IMR-90 (cell line): ENCODE results near the gene C1orf105. TPM values are rescaled to one million over a fixed set of nuclear protein-coding genes. Genes with fewer than 3 reads are reported as not detected.

Source experiments
- ATAC-seq: fragments of 200-7000 bp; cut with Tn5 transposase; 2 replicates; pipeline ENCODE4 v1.9.1; 2020; ENCODE audit warnings: low read depth, mild to moderate bottlenecking, moderate library complexity
- BruUV-seq: library from RNA; stranded (reverse); fragments of 400-500 nt; replicated peaks from 2 replicates; lab custom pipeline; 2021; lab: Mats Ljungman, UMichigan
- CTCF ChIA-PET: fragments of 300-600 bp; formaldehyde crosslinking; extraction: SDS; loops from one replicate; lab custom pipeline; 2021; ENCODE audit warnings: antibody characterized with exemption; lab: Yijun Ruan, JAX
- POLR2A ChIA-PET: fragments of 300-600 bp; sonication (Branson Sonifier 250); formaldehyde crosslinking; loops from one replicate; lab custom pipeline; 2022; ENCODE audit warnings: antibody characterized with exemption; ENCODE audit not compliant: unreplicated experiment; lab: Charles Lee
- DNase-seq: peaks from one replicate; pipeline ENCODE4 v3.0.0; 2013
- H2AFZ ChIP-seq: replicated peaks from 2 replicates; pipeline ENCODE3; 2013; ENCODE audit warnings: low read length, mild to moderate bottlenecking; ENCODE audit not compliant: poor library complexity
- H2AK5ac ChIP-seq: 2 replicates; pipeline ENCODE4 v1.6.1; 2013; ENCODE audit warnings: low read depth, low read length, inconsistent platforms
- H2AK9ac ChIP-seq: replicated peaks from 2 replicates; pipeline ENCODE3; 2013; ENCODE audit warnings: mild to moderate bottlenecking, low read depth, low read length, moderate library complexity; ENCODE audit not compliant: poor library complexity
- H2BK120ac ChIP-seq: 2 replicates; pipeline ENCODE4 v1.6.1; 2013; ENCODE audit warnings: low read depth, low read length, inconsistent platforms
- H2BK15ac ChIP-seq: 3 replicates; pipeline ENCODE4 v1.6.1; 2013; ENCODE audit warnings: low read depth, low read length, inconsistent platforms
- H2BK20ac ChIP-seq: 2 replicates; pipeline ENCODE4 v1.6.1; 2013; ENCODE audit warnings: low read depth, mild to moderate bottlenecking, inconsistent platforms, low read length, moderate library complexity
- H2BK5ac ChIP-seq: 2 replicates; pipeline ENCODE4 v1.6.1; 2013; ENCODE audit warnings: mild to moderate bottlenecking, low read depth, low read length, inconsistent platforms; ENCODE audit not compliant: poor library complexity, severe bottlenecking
- H3K14ac ChIP-seq: replicated peaks from 2 replicates; pipeline ENCODE4 v1.6.1; 2013; ENCODE audit warnings: low read depth, low read length, inconsistent platforms
- H3K18ac ChIP-seq: 2 replicates; pipeline ENCODE4 v1.6.1; 2013; ENCODE audit warnings: low read depth, low read length, control low read depth
- H3K23ac ChIP-seq: 2 replicates; pipeline ENCODE4 v1.6.1; 2013; ENCODE audit warnings: low read depth, low read length, inconsistent platforms
- H3K27ac ChIP-seq: 2 replicates; pipeline ENCODE4 v1.5.1; 2013; ENCODE audit warnings: mild to moderate bottlenecking, control low read depth, low read length; ENCODE audit not compliant: insufficient read depth
- H3K27me3 ChIP-seq: 2 replicates; pipeline ENCODE4 v1.6.1; 2013; ENCODE audit warnings: low read length; ENCODE audit not compliant: control insufficient read depth, insufficient read depth
- H3K36me3 ChIP-seq: 2 replicates; pipeline ENCODE4 v1.6.1; 2013; ENCODE audit warnings: low read length, mixed read lengths; ENCODE audit not compliant: control insufficient read depth, insufficient read depth
- H3K4ac ChIP-seq: 2 replicates; pipeline ENCODE4 v1.6.1; 2013; ENCODE audit warnings: low read depth, low read length, inconsistent platforms
- H3K4me1 ChIP-seq: 2 replicates; pipeline ENCODE4 v1.6.1; 2013; ENCODE audit warnings: low read length, mixed read lengths; ENCODE audit not compliant: control insufficient read depth, insufficient read depth
- H3K4me2 ChIP-seq: 2 replicates; pipeline ENCODE4 v1.6.1; 2013; ENCODE audit warnings: low read depth, mild to moderate bottlenecking, control low read depth, low read length, moderate library complexity
- H3K4me3 ChIP-seq: 2 replicates; pipeline ENCODE4 v1.5.1; 2013; ENCODE audit warnings: low read depth, mild to moderate bottlenecking, control low read depth, low read length, moderate library complexity; ENCODE audit not compliant: insufficient read depth
- H3K56ac ChIP-seq: 2 replicates; pipeline ENCODE4 v1.6.1; 2013; ENCODE audit warnings: low read length, inconsistent platforms; ENCODE audit not compliant: insufficient read depth; ENCODE audit errors: extremely low read depth
- H3K79me1 ChIP-seq, 2 experiments: 2 replicates each; pipeline ENCODE4 v1.6.1; 2013; ENCODE audit warnings: low read length in 2 of 2, inconsistent platforms in 1 of 2, low read depth in 1 of 2
- H3K9ac ChIP-seq: 2 replicates; pipeline ENCODE4 v1.6.1; 2013; ENCODE audit warnings: low read depth, low read length, control low read depth
- H3K9me1 ChIP-seq: 2 replicates; pipeline ENCODE4 v1.6.1; 2013; ENCODE audit warnings: low read length, inconsistent platforms; ENCODE audit not compliant: insufficient read depth
- H3K9me3 ChIP-seq: 2 replicates; pipeline ENCODE4 v1.6.1; 2013; ENCODE audit warnings: low read length; ENCODE audit not compliant: control insufficient read depth, insufficient read depth
- H4K20me1 ChIP-seq: 2 replicates; pipeline ENCODE4 v1.6.1; 2013; ENCODE audit warnings: low read length, inconsistent platforms; ENCODE audit not compliant: insufficient read depth
- H4K5ac ChIP-seq: 2 replicates; pipeline ENCODE4 v1.6.1; 2013; ENCODE audit warnings: mild to moderate bottlenecking, low read depth, low read length, control low read depth
- H4K8ac ChIP-seq, 2 experiments: 2 replicates each; pipeline ENCODE4 v1.6.1; 2013; ENCODE audit warnings: low read depth in 2 of 2, low read length in 2 of 2, control low read depth in 1 of 2, inconsistent platforms in 1 of 2
- H4K91ac ChIP-seq: 2 replicates; pipeline ENCODE4 v1.6.1; 2013; ENCODE audit warnings: low read depth, low read length, inconsistent platforms; ENCODE audit not compliant: insufficient read depth
- BHLHE40 ChIP-seq: fragments of 150-350 bp; IDR thresholded peaks from 2 replicates; pipeline ENCODE4 v1.6.1; 2016; ENCODE audit warnings: mild to moderate bottlenecking, low read depth, low read length
- CEBPB ChIP-seq: IDR thresholded peaks from 2 replicates; pipeline ENCODE4 v1.6.1; 2012; ENCODE audit warnings: low read depth, low read length, improper control_type of control experiment
- CHD1 ChIP-seq: IDR thresholded peaks from 2 replicates; pipeline ENCODE4 v1.6.1; 2012; ENCODE audit warnings: low read depth, low read length, improper control_type of control experiment
- CTCF ChIP-seq: conservative IDR thresholded peaks from 2 replicates; pipeline ENCODE4 v1.5.1; 2012; ENCODE audit warnings: mild to moderate bottlenecking, low read depth, low read length, improper control_type of control experiment
- ELK1 ChIP-seq: fragments of 150-350 bp; IDR thresholded peaks from 2 replicates; pipeline ENCODE4 v1.6.1; 2016; ENCODE audit warnings: low read depth, mild to moderate bottlenecking, low read length, moderate library complexity, borderline replicate concordance
- FOS ChIP-seq: fragments of 150-350 bp; IDR thresholded peaks from 2 replicates; pipeline ENCODE4 v1.6.1; 2016; ENCODE audit warnings: low read depth, low read length
- MAFK ChIP-seq: IDR thresholded peaks from 2 replicates; pipeline ENCODE4 v1.6.1; 2012; ENCODE audit warnings: low read depth, low read length, improper control_type of control experiment
- MAZ ChIP-seq: IDR thresholded peaks from 2 replicates; pipeline ENCODE4 v1.6.1; 2012; ENCODE audit warnings: low read depth, mild to moderate bottlenecking, low read length, improper control_type of control experiment, moderate library complexity, borderline replicate concordance
- MXI1 ChIP-seq: IDR thresholded peaks from 2 replicates; pipeline ENCODE4 v1.6.1; 2012; ENCODE audit warnings: low read depth, mild to moderate bottlenecking, low read length, moderate library complexity, borderline replicate concordance
- NFE2L2 ChIP-seq: fragments of 150-350 bp; IDR thresholded peaks from 2 replicates; pipeline ENCODE4 v1.6.1; 2016; ENCODE audit warnings: low read depth, mild to moderate bottlenecking, low read length
- POLR2A ChIP-seq: IDR thresholded peaks from 2 replicates; pipeline ENCODE4 v1.6.1; 2012; ENCODE audit warnings: mild to moderate bottlenecking, low read depth, low read length
- RAD21 ChIP-seq: IDR thresholded peaks from 2 replicates; pipeline ENCODE4 v1.6.1; 2012; ENCODE audit warnings: low read length, improper control_type of control experiment
- RCOR1 ChIP-seq: IDR thresholded peaks from 2 replicates; pipeline ENCODE4 v1.6.1; 2012; ENCODE audit warnings: mild to moderate bottlenecking, low read length, improper control_type of control experiment; ENCODE audit not compliant: insufficient replicate concordance
- RFX5 ChIP-seq: IDR thresholded peaks from 2 replicates; pipeline ENCODE4 v1.8.0; 2012; ENCODE audit warnings: low read depth, mild to moderate bottlenecking, low read length, moderate library complexity
- SMC3 ChIP-seq: fragments of 150-350 bp; IDR thresholded peaks from 2 replicates; pipeline ENCODE4 v1.6.1; 2016; ENCODE audit warnings: low read depth, mild to moderate bottlenecking, antibody characterized with exemption, low read length, moderate library complexity
- USF2 ChIP-seq: fragments of 150-350 bp; IDR thresholded peaks from 2 replicates; pipeline ENCODE4 v1.6.1; 2017; ENCODE audit warnings: mild to moderate bottlenecking, antibody characterized with exemption, low read length, low read depth
- WGBS, 2 experiments: methylation state at CpG; one replicate each; pipeline versions ENCODE4 v1.1.5 to v1.1.7; 2013; ENCODE audit warnings: missing lambda C conversion rate in 2 of 2; ENCODE audit not compliant: insufficient read length in 1 of 2; ENCODE audit errors: extremely low coverage in 2 of 2; 5-methylcytosine and 5-hydroxymethylcytosine counted together
- dilution Hi-C: fragments of 300-500 bp; cut with HindIII; formaldehyde crosslinking; loops from one replicate; pipeline ENCODE4 v1.14.3; 2018; ENCODE audit warnings: low sequenced_read_pairs; ENCODE audit not compliant: unreplicated experiment
- in situ Hi-C: fragments of 300-500 bp; cut with MboI; formaldehyde crosslinking; loops from 3 replicates; pipeline ENCODE4 v1.14.3; 2019; ENCODE audit warnings: low sequenced_read_pairs, inconsistent platforms, mixed read lengths
- intact Hi-C: fragments of 100-400 bp; cut with micrococcal nuclease; formaldehyde crosslinking; loops from 2 replicates; pipeline ENCODE4 v1.10.0; 2022
- polyA plus RNA-seq, 3 experiments: library from polyadenylated mRNA; depleted of rRNA; stranded (reverse); fragments of >200 nt; gene quantifications; 2 replicates each; pipeline ENCODE4 v1.2.3, GENCODE V29; 2012; ENCODE audit warnings: low replicate concordance in 1 of 3
- total RNA-seq: library from RNA; depleted of rRNA; stranded (reverse); fragments of >200 nt; gene quantifications from 2 replicates; pipeline ENCODE4 v1.2.3, GENCODE V29; 2012

C1orf105 gene
- total and polyA plus RNA-seq, 2 of the 4 experiments (the other 2 are of a cell fraction): not detected

- H3K9ac ChIP-seq: no peak overlapping the region
- H3K9me3 ChIP-seq: no peaks in the 10 kb centered on the region
- ChIA-PET POLR2A (no interaction called here), CTCF (no interaction called here)
- WGBS, 2 experiments: 20% methylated on average over 1 of the region's 3 CpGs; no CpG with 5 or more reads in 1 of the 2 experiments
- H3K4me3 ChIP-seq: no peak overlapping the region
- no peak overlapping the region for H4K8ac ChIP-seq
- no peak overlapping the region for H2AK9ac ChIP-seq
- H3K4me2 ChIP-seq: no peak overlapping the region
- H3K9me1 ChIP-seq: no peaks in the 10 kb centered on the region; the same call in 1 of the 2 replicates
- TF ChIP-seq NFE2L2 (no peak), CHD1 (no peak), RAD21 (no peak), BHLHE40 (no peak), SMC3 (no peak), RCOR1 (no peak), MAFK (no peak), MXI1 (no peak), CTCF (no peak), MAZ (no peak), ELK1 (no peak), RFX5 (no peak), POLR2A (no peak), USF2 (no peak), CEBPB (no peak), FOS (no peak)
- no peak overlapping the region for H2BK120ac ChIP-seq
- no peak overlapping the region for H3K27ac ChIP-seq
- no peak overlapping the region for H2BK20ac ChIP-seq
- no peak overlapping the region for H2BK5ac ChIP-seq
- dilution Hi-C loops: no loop called here
- intact Hi-C loops: no loop called here
- DNase-seq (no peak), ATAC-seq (no peak)
- no peak overlapping the region for H3K23ac ChIP-seq
- no peak overlapping the region for H3K14ac ChIP-seq
- in situ Hi-C loops: no loop called here
- H4K91ac ChIP-seq: no peak overlapping the region
- no peak overlapping the region for H3K18ac ChIP-seq
- H2AK5ac ChIP-seq: no peak overlapping the region
- BruUV-seq: no TSS peak
- peaks cover 25% of the 10 kb centered on the region for H3K27me3 ChIP-seq
- no peaks in the 10 kb centered on the region for H4K20me1 ChIP-seq
- no peak overlapping the region for H2BK15ac ChIP-seq
- no peaks in the 10 kb centered on the region for H3K79me1 ChIP-seq
- no peak overlapping the region for H3K56ac ChIP-seq
- no peaks in the 10 kb centered on the region for H3K36me3 ChIP-seq
- H3K4ac ChIP-seq: no peak overlapping the region
- no peak overlapping the region for H2AFZ ChIP-seq
- peaks cover 2% of the 10 kb centered on the region; the same call in 1 of the 2 replicates for H3K4me1 ChIP-seq
- no peak overlapping the region for H4K5ac ChIP-seq
Observed at GRCh38 chr1:172480431-172480830, 59.9 kb downstream of the C1orf105 start.
